HEK293T (cell line): ENCODE results near the gene CRIM1.

Experiments used
- BHLHE40 ChIP-seq: fragments of 450-650 bp; IDR thresholded peaks from 2 replicates; pipeline ENCODE4 v1.6.1; 2016; ENCODE audit warnings: mild to moderate bottlenecking, moderate library complexity, borderline replicate concordance
- FOXA1 ChIP-seq: fragments of 450-650 bp; IDR thresholded peaks from 2 replicates; pipeline ENCODE4 v1.6.1; 2016; ENCODE audit warnings: mild to moderate bottlenecking

- TF ChIP-seq BHLHE40 (no peak), FOXA1 (no peak)
Measured at GRCh38 chr2:36409335-36409734, 53.8 kb downstream of the CRIM1 start.
